RWPE2 (cell line): ENCODE results near the gene GLT1D1.

Experiments used
- ATAC-seq: fragments of 200-7000 bp; cut with Tn5 transposase; 3 replicates; pipeline ENCODE4 v1.9.1; 2021; ENCODE audit warnings: low read depth
- DNase-seq: peaks from one replicate; pipeline ENCODE4 v3.0.0-alpha.2; 2020; ENCODE audit warnings: low spot score
- H3K27ac ChIP-seq: fragments of 450-650 bp; 2 replicates; pipeline ENCODE4 v1.5.1; 2017; ENCODE audit warnings: mild to moderate bottlenecking; ENCODE audit not compliant: poor library complexity, severe bottlenecking
- H3K27me3 ChIP-seq: fragments of 250-450 bp; sonication (Bioruptor Pico); 2 replicates; pipeline ENCODE4 v1.5.1; 2021; ENCODE audit warnings: mild to moderate bottlenecking, moderate library complexity; ENCODE audit not compliant: insufficient read depth, poor library complexity, severe bottlenecking
- H3K36me3 ChIP-seq: fragments of 250-450 bp; sonication (Bioruptor Pico); 2 replicates; pipeline ENCODE4 v1.5.1; 2020; ENCODE audit warnings: low read depth, mild to moderate bottlenecking, moderate library complexity
- H3K4me1 ChIP-seq: fragments of 250-450 bp; sonication (Bioruptor Pico); 2 replicates; pipeline ENCODE4 v1.5.1; 2021; ENCODE audit warnings: mild to moderate bottlenecking, moderate library complexity; ENCODE audit not compliant: insufficient read depth, poor library complexity, severe bottlenecking
- H3K4me3 ChIP-seq: fragments of 250-450 bp; sonication (Bioruptor Pico); 2 replicates; pipeline ENCODE4 v1.5.1; 2021; ENCODE audit warnings: mild to moderate bottlenecking, moderate library complexity; ENCODE audit not compliant: severe bottlenecking
- H3K9me3 ChIP-seq: fragments of 250-450 bp; sonication (Bioruptor Pico); 2 replicates; pipeline ENCODE4 v1.5.1; 2021; ENCODE audit warnings: mild to moderate bottlenecking, moderate library complexity; ENCODE audit not compliant: severe bottlenecking
- TF ChIP-seq, protein P1 (sequence below): fragments of 450-650 bp; IDR thresholded peaks from one replicate; pipeline ENCODE4 v1.5.1; 2017; ENCODE audit warnings: mild to moderate bottlenecking, moderate library complexity; ENCODE audit not compliant: poor library complexity, severe bottlenecking

The GLT1D1 gene

DNA sequence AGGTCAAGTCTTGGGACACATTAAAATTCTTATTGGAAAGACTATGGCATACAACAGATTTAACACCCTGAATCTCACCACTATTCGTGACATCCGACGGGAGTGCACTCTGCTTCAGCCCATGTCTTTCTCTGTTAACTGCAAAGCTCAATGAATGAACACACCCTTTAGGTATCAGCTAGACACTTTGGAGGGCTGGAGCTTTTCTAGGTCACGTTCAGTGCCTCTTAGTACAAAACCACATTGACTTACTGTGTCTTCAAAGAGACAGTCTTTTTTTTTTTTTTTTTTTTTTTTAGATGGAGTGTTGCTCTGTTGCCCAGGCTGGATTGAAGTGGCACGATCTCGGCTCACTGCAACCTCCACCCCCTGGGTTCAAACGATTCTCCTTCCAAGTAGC lies 80.6 kb downstream of the GLT1D1 start:
- Histone ChIP-seq H3K27me3 (no peaks in the 10 kb centered on the region), H3K4me3 (no peak overlapping the region), H3K27ac (no peak overlapping the region), H3K4me1 (no peaks in the 10 kb centered on the region), H3K9me3 (peaks cover 3% of the 10 kb centered on the region), H3K36me3 (no peaks in the 10 kb centered on the region)
- no peak for ATAC-seq
- no peak for DNase-seq
- TF ChIP-seq, protein P1, sequence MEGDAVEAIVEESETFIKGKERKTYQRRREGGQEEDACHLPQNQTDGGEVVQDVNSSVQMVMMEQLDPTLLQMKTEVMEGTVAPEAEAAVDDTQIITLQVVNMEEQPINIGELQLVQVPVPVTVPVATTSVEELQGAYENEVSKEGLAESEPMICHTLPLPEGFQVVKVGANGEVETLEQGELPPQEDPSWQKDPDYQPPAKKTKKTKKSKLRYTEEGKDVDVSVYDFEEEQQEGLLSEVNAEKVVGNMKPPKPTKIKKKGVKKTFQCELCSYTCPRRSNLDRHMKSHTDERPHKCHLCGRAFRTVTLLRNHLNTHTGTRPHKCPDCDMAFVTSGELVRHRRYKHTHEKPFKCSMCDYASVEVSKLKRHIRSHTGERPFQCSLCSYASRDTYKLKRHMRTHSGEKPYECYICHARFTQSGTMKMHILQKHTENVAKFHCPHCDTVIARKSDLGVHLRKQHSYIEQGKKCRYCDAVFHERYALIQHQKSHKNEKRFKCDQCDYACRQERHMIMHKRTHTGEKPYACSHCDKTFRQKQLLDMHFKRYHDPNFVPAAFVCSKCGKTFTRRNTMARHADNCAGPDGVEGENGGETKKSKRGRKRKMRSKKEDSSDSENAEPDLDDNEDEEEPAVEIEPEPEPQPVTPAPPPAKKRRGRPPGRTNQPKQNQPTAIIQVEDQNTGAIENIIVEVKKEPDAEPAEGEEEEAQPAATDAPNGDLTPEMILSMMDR, result no peak

DNA sequence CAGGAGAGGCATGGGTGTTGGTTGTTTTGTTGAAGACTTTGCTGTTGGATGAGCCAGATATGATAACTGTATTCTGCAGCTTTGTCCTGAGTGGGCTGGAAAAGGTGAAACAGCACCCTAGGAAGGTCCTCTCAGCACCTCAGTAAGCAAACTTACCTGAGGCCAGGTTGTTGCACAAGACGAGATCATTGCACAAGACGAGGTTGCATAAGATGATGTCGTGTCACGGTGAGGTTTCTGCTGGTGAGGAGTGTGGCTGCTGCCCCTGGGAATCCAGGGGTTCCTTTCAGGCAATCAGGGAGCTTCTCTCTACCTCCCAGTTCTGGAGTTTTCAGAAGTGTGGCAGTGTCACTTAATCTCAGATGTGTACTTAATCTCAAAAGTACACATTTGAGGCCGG lies 85.6 kb downstream of the GLT1D1 start:
- no peak overlapping the region for H3K4me3 ChIP-seq
- no peaks in the 10 kb centered on the region for H3K9me3 ChIP-seq
- ATAC-seq, result peak; percentile 42; the same call in 1 of the 3 replicates
- H3K27ac ChIP-seq, result no peak overlapping the region
- H3K27me3 ChIP-seq, result no peaks in the 10 kb centered on the region
- no peaks in the 10 kb centered on the region for H3K36me3 ChIP-seq
- no peak for DNase-seq
- H3K4me1 ChIP-seq, result no peaks in the 10 kb centered on the region
- TF ChIP-seq, protein P1, result no peak

DNA sequence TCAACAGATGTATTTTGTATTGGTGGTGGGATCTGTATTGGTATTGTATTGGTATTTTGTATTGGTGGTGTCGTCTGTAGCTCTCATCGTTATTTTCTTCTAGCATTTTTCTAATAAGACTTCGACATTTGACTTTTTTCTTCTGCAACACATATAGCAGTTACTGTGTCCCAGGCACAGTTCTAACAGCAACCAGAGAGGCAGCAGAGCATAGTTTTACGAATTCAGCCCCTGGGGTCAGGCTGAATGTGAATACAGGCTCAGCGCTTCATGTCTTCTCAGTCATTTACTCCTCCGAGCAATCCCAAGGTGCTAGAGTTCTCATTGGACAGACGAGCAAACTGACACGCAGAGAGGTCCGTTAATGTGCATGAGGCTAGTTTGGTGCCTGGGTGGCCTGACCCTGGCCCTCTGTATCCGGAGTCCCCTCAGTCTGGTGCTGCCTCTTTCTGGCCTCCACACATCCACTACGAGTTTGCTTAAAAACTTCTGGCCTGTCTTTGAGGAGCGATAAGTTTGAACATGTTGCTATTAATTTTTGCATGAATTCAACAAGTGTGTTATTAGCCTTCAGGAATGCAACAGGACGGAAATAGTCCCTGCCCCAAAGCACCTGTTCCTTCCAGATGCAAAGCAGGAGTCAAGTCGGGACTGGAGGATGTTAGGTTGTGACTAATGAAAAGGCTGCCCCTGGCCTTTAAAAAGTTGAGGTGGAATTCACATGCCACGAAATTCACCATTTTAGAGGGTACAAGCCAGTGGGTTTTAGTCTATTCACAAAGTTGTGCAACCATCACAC lies 87.0 kb downstream of the GLT1D1 start:
- Histone ChIP-seq H3K9me3 (no peaks in the 10 kb centered on the region), H3K36me3 (no peaks in the 10 kb centered on the region), H3K27me3 (no peaks in the 10 kb centered on the region), H3K27ac (no peak overlapping the region), H3K4me3 (no peak overlapping the region), H3K4me1 (no peaks in the 10 kb centered on the region)
- TF ChIP-seq, protein P1, result no peak
- ATAC-seq, result no peak
- DNase-seq, result no peak

DNA sequence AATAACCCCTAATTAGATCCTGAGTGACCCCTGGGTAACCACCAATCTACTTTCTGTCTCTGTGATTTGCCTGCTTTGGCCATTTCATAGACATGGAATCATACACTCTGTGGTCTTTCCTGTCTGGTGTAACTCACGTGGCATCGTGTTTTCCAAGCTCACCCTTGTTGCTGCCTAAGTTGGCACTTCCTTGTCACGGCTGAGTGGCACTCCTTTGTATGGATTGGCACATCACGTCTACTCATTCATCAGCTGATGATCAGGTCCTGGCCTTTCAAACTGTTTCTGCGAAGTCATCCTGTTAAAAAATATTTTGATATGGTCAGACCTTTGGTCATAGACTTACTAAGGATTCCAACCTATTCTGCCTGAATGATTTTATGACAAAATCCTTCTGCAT lies 87.7 kb downstream of the GLT1D1 start:
- no peak for DNase-seq
- no peak overlapping the region for H3K27ac ChIP-seq
- H3K27me3 ChIP-seq, result no peaks in the 10 kb centered on the region
- H3K4me3 ChIP-seq, result no peak overlapping the region
- TF ChIP-seq, protein P1, result no peak
- ATAC-seq, result no peak
- H3K9me3 ChIP-seq, result no peaks in the 10 kb centered on the region
- no peaks in the 10 kb centered on the region for H3K4me1 ChIP-seq
- H3K36me3 ChIP-seq, result no peaks in the 10 kb centered on the region

DNA sequence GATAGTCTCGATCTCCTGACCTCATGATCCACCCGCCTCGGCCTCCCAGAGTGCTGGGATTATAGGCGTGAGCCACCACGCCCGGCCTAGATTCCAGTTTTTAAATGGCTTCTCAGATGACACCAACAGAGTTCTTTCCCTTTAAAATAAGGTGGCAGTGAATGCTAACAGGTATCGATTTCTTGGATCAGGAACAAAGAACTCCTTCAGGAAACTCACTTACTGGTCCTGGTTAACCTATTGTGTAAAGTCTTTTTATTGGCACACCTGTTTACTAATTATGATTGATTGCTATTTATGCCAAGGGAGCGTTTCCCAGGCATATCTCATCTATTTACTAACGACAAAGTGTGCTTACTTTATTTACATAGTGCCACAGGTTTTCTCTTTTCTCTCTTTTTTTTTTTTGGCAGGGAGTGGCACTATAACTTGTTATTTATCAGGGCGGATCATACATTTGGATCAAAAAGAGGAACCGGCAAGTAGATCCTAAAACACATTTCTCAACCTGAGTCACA lies 89.7 kb downstream of the GLT1D1 start:
- Histone ChIP-seq H3K4me1 (no peaks in the 10 kb centered on the region), H3K27ac (no peak overlapping the region), H3K4me3 (no peak overlapping the region), H3K36me3 (no peaks in the 10 kb centered on the region), H3K9me3 (no peaks in the 10 kb centered on the region), H3K27me3 (no peaks in the 10 kb centered on the region)
- DNase-seq (no peak), ATAC-seq (no peak)
- TF ChIP-seq, protein P1, result no peak
